ENCODE data around the gene PLOD2. TPM values are rescaled to one million over a fixed set of nuclear protein-coding genes. Genes with fewer than 3 reads are reported as not detected.
A peak's percentile ranks its signal among the peaks of the same experiment; 100 is the strongest.
"Not testable (repeated sequence)": the region's sequence is repeated elsewhere in the genome, so short reads cannot be mapped to it uniquely, and the experiment has no call there.

PLOD2 gene
- total RNA-seq, 6 experiments from 2014 or later, result 22.7 to 196 (median 57.6) TPM

DNA sequence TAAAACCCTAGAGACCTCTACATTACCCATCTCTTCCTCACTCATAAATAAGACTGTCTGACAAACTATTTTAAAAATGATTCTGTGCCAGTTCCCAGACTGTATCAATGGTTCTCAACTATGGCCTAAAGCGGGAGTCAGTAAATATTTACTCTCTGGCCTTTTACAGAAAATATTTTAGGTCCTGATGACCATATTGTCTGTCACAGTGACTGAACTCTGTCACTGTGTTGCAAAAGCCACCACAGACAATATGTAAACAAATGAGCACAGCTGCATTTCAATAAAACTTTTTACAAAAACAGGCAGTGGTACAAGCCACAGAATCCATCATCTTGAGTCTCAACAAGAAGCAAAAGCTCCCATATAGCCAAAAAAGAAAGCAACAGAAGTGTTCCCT is 45.4 kb downstream of the PLOD2 start:
- peak; percentile 89 to 99 (median 98) for ATAC-seq
- peaks cover 0 to 14% (median 3%) of the 10 kb centered on the region in 4 donors for H3K4me1 ChIP-seq
- H3K4me3 ChIP-seq, result no peak overlapping the region
- peak overlapping the region; percentile 72 to 89 (median 79) for H3K27ac ChIP-seq
- DNase-seq, result peak in 1 of 3 donors; percentile 56
- no peak for TF ChIP-seq POLR2A (IDR thresholded peaks at IDR 0.05)
- TF ChIP-seq, protein P1, sequence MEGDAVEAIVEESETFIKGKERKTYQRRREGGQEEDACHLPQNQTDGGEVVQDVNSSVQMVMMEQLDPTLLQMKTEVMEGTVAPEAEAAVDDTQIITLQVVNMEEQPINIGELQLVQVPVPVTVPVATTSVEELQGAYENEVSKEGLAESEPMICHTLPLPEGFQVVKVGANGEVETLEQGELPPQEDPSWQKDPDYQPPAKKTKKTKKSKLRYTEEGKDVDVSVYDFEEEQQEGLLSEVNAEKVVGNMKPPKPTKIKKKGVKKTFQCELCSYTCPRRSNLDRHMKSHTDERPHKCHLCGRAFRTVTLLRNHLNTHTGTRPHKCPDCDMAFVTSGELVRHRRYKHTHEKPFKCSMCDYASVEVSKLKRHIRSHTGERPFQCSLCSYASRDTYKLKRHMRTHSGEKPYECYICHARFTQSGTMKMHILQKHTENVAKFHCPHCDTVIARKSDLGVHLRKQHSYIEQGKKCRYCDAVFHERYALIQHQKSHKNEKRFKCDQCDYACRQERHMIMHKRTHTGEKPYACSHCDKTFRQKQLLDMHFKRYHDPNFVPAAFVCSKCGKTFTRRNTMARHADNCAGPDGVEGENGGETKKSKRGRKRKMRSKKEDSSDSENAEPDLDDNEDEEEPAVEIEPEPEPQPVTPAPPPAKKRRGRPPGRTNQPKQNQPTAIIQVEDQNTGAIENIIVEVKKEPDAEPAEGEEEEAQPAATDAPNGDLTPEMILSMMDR (IDR thresholded peaks at IDR 0.05), result no peak
- WGBS (ENCODE audit: insufficient coverage, low coverage, low lambda C conversion rate, missing lambda C conversion rate), result 21% methylated on average over 1 of the region's 1 CpG
- intact Hi-C loops (cut with DNase I), result no loop called here
- no peaks in the 10 kb centered on the region for H3K9me3 ChIP-seq
- no peaks in the 10 kb centered on the region for H3K27me3 ChIP-seq
- H3K36me3 ChIP-seq, result no peaks in the 10 kb centered on the region

DNA sequence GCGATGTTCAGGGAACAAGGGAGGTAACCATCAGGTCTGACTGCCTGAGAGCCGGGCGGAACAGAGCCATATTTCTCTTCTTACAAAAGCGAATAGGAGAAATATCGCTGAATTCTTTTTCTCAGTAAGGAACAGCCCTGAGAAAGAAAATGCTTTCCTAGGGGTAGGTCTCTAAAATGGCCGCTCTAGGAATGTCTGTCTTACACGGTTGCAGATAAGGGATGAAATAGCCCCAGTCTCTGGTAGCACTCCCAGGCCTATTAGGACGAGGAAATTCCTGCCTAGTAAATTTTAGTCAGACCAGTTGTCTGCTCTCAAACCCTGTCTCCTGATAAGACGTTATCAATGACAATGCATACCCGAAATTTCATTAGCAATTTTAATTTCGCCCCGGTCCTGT is 47.2 kb downstream of the PLOD2 start:
- WGBS (ENCODE audit: insufficient coverage, low coverage, low lambda C conversion rate, missing lambda C conversion rate), result 98% methylated on average over 11 of the region's 12 CpGs
- H3K27me3 ChIP-seq; H3K27ac ChIP-seq; H3K4me3 ChIP-seq; DNase-seq; H3K9me3 ChIP-seq; H3K36me3 ChIP-seq; intact Hi-C loops (cut with DNase I); ATAC-seq: not testable (repeated sequence)
- peaks cover 0 to 14% (median 3%) of the 10 kb centered on the region in 4 donors for H3K4me1 ChIP-seq

DNA sequence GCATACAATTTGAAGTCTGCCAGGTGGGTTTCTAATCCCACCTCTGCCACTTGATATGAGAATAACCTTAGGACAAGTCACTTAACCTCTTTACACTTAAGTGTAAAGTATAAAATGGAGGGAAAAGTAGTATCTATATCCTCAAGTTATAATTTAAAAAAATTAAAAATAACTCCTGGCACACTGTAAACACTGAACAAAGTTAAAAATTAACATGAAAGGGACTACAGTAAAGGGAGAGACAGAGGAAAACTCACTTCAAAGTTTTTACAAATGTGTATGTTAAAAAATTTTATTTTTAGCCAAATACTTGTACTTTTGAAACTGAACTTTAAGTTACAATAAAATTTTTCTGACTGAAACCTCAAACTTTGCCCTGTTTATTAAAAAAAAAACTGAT is 49.6 kb downstream of the PLOD2 start:
- H3K9me3 ChIP-seq, result no peaks in the 10 kb centered on the region
- H3K27ac ChIP-seq, result no peak overlapping the region
- H3K4me1 ChIP-seq, result peaks cover 0 to 11% (median 3%) of the 10 kb centered on the region in 4 donors
- DNase-seq (no peak), ATAC-seq (no peak)
- no peaks in the 10 kb centered on the region for H3K36me3 ChIP-seq
- H3K4me3 ChIP-seq, result no peak overlapping the region
- no peak for TF ChIP-seq POLR2A (IDR thresholded peaks at IDR 0.05)
- TF ChIP-seq, protein P1 (IDR thresholded peaks at IDR 0.05), result no peak
- intact Hi-C loops (cut with DNase I), result no loop called here
- H3K27me3 ChIP-seq, result no peaks in the 10 kb centered on the region

DNA sequence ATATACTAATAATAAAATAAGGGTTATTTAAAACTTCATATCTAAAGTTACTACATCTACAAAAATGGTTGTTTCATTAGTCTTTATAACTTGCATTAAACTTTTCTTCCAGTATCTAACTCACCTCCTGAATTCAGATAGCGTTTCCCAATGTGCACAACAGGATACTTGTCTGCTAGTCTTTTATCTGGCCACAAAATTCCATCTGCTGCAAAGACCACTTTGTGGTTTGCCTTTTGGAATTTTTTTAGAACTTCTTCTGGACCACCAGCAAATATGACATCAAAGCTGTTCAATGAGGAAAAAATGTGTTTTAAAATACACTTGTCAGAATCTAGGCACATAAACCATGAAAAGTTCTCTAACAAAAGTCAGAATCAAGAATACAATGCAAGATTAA is 50.8 kb downstream of the PLOD2 start:
- no peak for TF ChIP-seq POLR2A (IDR thresholded peaks at IDR 0.05)
- TF ChIP-seq, protein P1 (IDR thresholded peaks at IDR 0.05), result no peak
- no peaks in the 10 kb centered on the region for H3K27me3 ChIP-seq
- DNase-seq (no peak), ATAC-seq (no peak)
- whole genome bisulfite sequencing (ENCODE audit: insufficient coverage, low coverage, low lambda C conversion rate, missing lambda C conversion rate), result 79% methylated on average over 1 of the region's 1 CpG
- no peaks in the 10 kb centered on the region for H3K9me3 ChIP-seq
- H3K27ac ChIP-seq, result no peak overlapping the region
- H3K36me3 ChIP-seq, result no peaks in the 10 kb centered on the region
- H3K4me1 ChIP-seq, result peaks cover 0 to 6% (median 2%) of the 10 kb centered on the region in 4 donors
- intact Hi-C loops (cut with DNase I), result no loop called here
- H3K4me3 ChIP-seq, result no peak overlapping the region

DNA sequence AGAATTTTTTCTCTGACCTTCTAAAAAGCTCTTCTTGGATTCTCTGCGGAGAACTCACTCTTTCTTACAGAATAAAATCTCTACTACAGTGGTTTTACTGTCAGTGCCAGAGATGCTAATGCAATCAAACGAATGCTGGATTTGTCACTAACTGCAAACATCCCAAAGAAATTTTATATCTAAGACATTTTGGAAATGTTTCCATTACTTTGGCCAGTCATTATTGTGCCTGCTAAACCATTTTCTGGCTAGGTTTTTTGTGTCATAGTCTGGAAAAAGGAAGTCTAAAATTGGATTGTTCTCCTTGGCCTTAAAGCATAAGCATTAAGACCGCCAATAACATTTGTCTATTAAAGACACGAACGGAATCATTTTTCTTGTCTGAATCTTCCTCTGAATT is 54.0 kb downstream of the PLOD2 start:
- Histone ChIP-seq H3K4me3 (no peak overlapping the region), H3K27ac (no peak overlapping the region), H3K4me1 (peaks cover 0 to 4% (median 2%) of the 10 kb centered on the region in 4 donors), H3K36me3 (peaks cover 0 to 2% (median 0%) of the 10 kb centered on the region in 4 donors), H3K9me3 (no peaks in the 10 kb centered on the region), H3K27me3 (no peaks in the 10 kb centered on the region)
- intact Hi-C loops (cut with DNase I), result no loop called here
- no peak for ATAC-seq
- WGBS (ENCODE audit: insufficient coverage, low coverage, low lambda C conversion rate, missing lambda C conversion rate), result 84% methylated on average over 5 of the region's 5 CpGs
- TF ChIP-seq, protein P1 (IDR thresholded peaks at IDR 0.05), result no peak
- no peak for TF ChIP-seq POLR2A (IDR thresholded peaks at IDR 0.05)
- DNase-seq, result no peak
